Neural progenitor cell (in vitro differentiated cells): ENCODE measurements around the gene HK2.

Source experiments
- CTCF ChIP-seq: fragments of 200-600 bp; sonication (generic); IDR thresholded peaks from 2 replicates; pipeline ENCODE4 v1.5.1; 2017; ENCODE audit warnings: antibody characterized with exemption, mild to moderate bottlenecking
- EZH2 ChIP-seq: fragments of 200-600 bp; sonication (generic); IDR thresholded peaks from 2 replicates; pipeline ENCODE4 v1.6.1; 2017; ENCODE audit warnings: antibody characterized with exemption, mild to moderate bottlenecking, moderate library complexity
- EZH2phosphoT487 ChIP-seq: fragments of 200-600 bp; sonication (generic); IDR thresholded peaks from 2 replicates; pipeline ENCODE4 v1.6.1; 2017; ENCODE audit warnings: antibody characterized with exemption

GRCh38 chr2:74906395-74906794 lies 72.5 kb downstream of the HK2 start:
- no peak for TF ChIP-seq CTCF
- no peak for TF ChIP-seq EZH2phosphoT487
- TF ChIP-seq EZH2: no peak
